ENCODE data around the gene WBP1. TPM values are rescaled to one million over a fixed set of nuclear protein-coding genes. Genes with fewer than 3 reads are reported as not detected.
"Not testable (repeated sequence)": the region's sequence is repeated elsewhere in the genome, so short reads cannot be mapped to it uniquely, and the experiment has no call there.

The WBP1 gene
- total RNA-seq, 4 donors from 2014 or later, result 44.2 to 91.5 (median 47.0) TPM

- Histone ChIP-seq H3K27me3 (no peaks in the 10 kb centered on the region), H3K27ac (no peak overlapping the region), H3K4me1 (peaks cover 0 to 45% (median 5%) of the 10 kb centered on the region in 3 donors), H3K9me3 (no peaks in the 10 kb centered on the region), H3K4me3 (no peak overlapping the region), H3K36me3 (no peaks in the 10 kb centered on the region)
- ATAC-seq, result no peak
- TF ChIP-seq EP300 (IDR thresholded peaks at IDR 0.05), result no peak
- no peak for TF ChIP-seq POLR2AphosphoS5 (IDR thresholded peaks at IDR 0.05)
- no peak for TF ChIP-seq CTCF (IDR thresholded peaks at IDR 0.05)
- TF ChIP-seq POLR2A (IDR thresholded peaks at IDR 0.05), result no peak
- WGBS, 2 donors (ENCODE audit: low coverage in 1 of 2), result 81 to 88% methylated on average over 1 of the region's 1 CpG
Measured at GRCh38 chr2:74419345-74419744, 38.9 kb upstream of the WBP1 start.

- H3K4me1 ChIP-seq, result peaks cover 0 to 38% (median 0%) of the 10 kb centered on the region in 3 donors
- H3K36me3 ChIP-seq, result peaks cover 0 to 6% of the 10 kb centered on the region in 2 donors
- H3K27ac ChIP-seq, result no peak overlapping the region
- TF ChIP-seq CTCF (IDR thresholded peaks at IDR 0.05), result no peak
- no peak for TF ChIP-seq POLR2AphosphoS5 (IDR thresholded peaks at IDR 0.05)
- H3K9me3 ChIP-seq, result no peaks in the 10 kb centered on the region
- no peak overlapping the region for H3K4me3 ChIP-seq
- 78 to 90% methylated on average over 2 of the region's 2 CpGs for WGBS, 2 donors (ENCODE audit: low coverage in 1 of 2)
- no peaks in the 10 kb centered on the region for H3K27me3 ChIP-seq
- no peak for ATAC-seq
Measured at GRCh38 chr2:74420006-74420405, 38.2 kb upstream of the WBP1 start.

- H3K27me3 ChIP-seq, ATAC-seq, H3K9me3 ChIP-seq: not testable (repeated sequence)
- Histone ChIP-seq H3K4me1 (peaks cover 0 to 32% (median 0%) of the 10 kb centered on the region in 3 donors), H3K27ac (peak overlapping the region in 2 of 4 donors; percentile 78 to 80), H3K36me3 (peaks cover 0 to 11% of the 10 kb centered on the region in 2 donors), H3K4me3 (peak overlapping the region in 1 of 2 donors; percentile 75)
- WGBS, 2 donors (ENCODE audit: low coverage in 1 of 2), result 76 to 81% methylated on average over 10 to 19 of the region's 19 CpGs
Measured at GRCh38 chr2:74420443-74421103, 37.7 kb upstream of the WBP1 start.

- H3K27ac ChIP-seq, result peak within 1 kb of the TSS in 3 of 4 donors; percentile 78 to 83 (median 80)
- no peaks in the 10 kb centered on the region for H3K27me3 ChIP-seq
- ATAC-seq, result peak; percentile 96
- WGBS, 2 donors (ENCODE audit: low coverage in 1 of 2), result 0% methylated on average over 4 of the region's 57 CpGs; no CpG with 5 or more reads in 1 of the 2 donors
- H3K36me3 ChIP-seq, result peaks cover 0 to 19% of the 10 kb centered on the region in 2 donors
- peaks cover 0 to 25% (median 0%) of the 10 kb centered on the region in 3 donors for H3K4me1 ChIP-seq
- H3K9me3 ChIP-seq, result no peaks in the 10 kb centered on the region
- TF ChIP-seq POLR2A (IDR thresholded peaks at IDR 0.05) (peak in 1 of 2 donors; percentile 44), EP300 (IDR thresholded peaks at IDR 0.05) (no peak), POLR2AphosphoS5 (IDR thresholded peaks at IDR 0.05) (peak; percentile 59)
- H3K4me3 ChIP-seq, result peak within 1 kb of the TSS; percentile 56 to 75
Measured at GRCh38 chr2:74421221-74421870, 36.9 kb upstream of the WBP1 start, which contains the start of the genes C2orf81 and WDR54. Gene C2orf81, minus strand, starts transcription at chr2:74421619. Its CDS starts 59 bp downstream, at chr2:74421560. Gene WDR54, plus strand, starts transcription at chr2:74421730. Its CDS starts 424 bp downstream, at chr2:74422154.

- no peak overlapping the region for H3K4me3 ChIP-seq
- peaks cover 0 to 40% of the 10 kb centered on the region in 2 donors for H3K36me3 ChIP-seq
- WGBS, 2 donors (ENCODE audit: low coverage in 1 of 2), result 64 to 76% methylated on average over 4 of the region's 9 CpGs
- no peaks in the 10 kb centered on the region for H3K9me3 ChIP-seq
- no peak for ATAC-seq
- H3K27ac ChIP-seq, result no peak overlapping the region
- H3K27me3 ChIP-seq, result no peaks in the 10 kb centered on the region
- H3K4me1 ChIP-seq, result peaks cover 0 to 22% (median 0%) of the 10 kb centered on the region in 3 donors
- no peak for TF ChIP-seq POLR2A (IDR thresholded peaks at IDR 0.05)
- no peak for TF ChIP-seq CTCF (IDR thresholded peaks at IDR 0.05)
- TF ChIP-seq POLR2AphosphoS5 (IDR thresholded peaks at IDR 0.05), result no peak
- TF ChIP-seq EP300 (IDR thresholded peaks at IDR 0.05), result no peak
Measured at GRCh38 chr2:74423231-74424095, 34.8 kb upstream of the WBP1 start.
